CD4-positive, alpha-beta T cell treated with Interleukin-21 for 1 hour (primary cell): ENCODE measurements around the gene HTR5A.
A peak's percentile ranks its signal among the peaks of the same experiment; 100 is the strongest.
"Not testable (repeated sequence)": the region's sequence is repeated elsewhere in the genome, so short reads cannot be mapped to it uniquely, and the experiment has no call there.

Experiments
- DNase-seq: peaks from one replicate; pipeline ENCODE4 v3.0.0-alpha.2; 2020

The HTR5A gene

DNA sequence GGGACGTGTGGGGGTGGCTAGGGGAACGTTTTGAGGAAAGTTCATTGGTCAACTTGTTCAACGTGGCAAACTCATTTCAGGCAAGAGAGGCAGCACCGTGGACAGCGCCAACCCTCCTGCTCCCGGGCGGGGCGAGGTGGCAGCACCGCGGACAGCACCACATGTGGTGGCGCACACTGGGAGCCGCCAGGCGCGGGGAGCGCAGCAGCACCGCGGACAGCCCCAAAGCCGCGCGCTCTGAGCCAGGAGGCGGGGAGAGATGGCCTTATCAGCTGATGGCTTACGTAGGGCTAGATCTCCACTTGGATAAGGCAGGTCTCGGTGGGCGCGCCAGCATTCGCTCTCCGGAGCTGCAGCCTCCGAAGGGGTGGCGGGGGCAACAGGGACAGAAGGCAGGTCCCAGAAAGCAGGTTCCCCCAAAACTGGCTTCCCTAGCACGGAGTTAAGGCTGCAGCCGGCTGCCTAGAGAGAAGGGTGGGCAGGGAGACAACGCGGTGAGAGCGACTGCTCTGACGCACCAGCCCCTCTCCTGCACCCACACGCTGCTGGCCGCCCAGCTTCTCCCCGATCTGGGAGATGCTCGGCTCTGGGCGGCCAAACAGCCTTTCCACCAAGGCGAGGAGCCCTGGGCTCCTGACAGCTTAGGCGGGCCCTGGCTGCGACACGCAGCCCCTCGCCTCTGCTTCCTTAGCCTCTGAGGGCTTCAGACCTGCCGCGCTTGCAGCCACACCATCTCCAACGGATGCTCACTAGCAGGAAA, at the start of gene HTR5A:
TSS of gene HTR5A (plus strand) at position 333 of the 760 bp plus-strand sequence. CDS start 576 bp downstream, outside the sequence.
- peak; percentile 76 for DNase-seq

GRCh38 chr7:155020996-155021395, 49.1 kb upstream of the HTR5A start:
- DNase-seq, result no peak

DNA sequence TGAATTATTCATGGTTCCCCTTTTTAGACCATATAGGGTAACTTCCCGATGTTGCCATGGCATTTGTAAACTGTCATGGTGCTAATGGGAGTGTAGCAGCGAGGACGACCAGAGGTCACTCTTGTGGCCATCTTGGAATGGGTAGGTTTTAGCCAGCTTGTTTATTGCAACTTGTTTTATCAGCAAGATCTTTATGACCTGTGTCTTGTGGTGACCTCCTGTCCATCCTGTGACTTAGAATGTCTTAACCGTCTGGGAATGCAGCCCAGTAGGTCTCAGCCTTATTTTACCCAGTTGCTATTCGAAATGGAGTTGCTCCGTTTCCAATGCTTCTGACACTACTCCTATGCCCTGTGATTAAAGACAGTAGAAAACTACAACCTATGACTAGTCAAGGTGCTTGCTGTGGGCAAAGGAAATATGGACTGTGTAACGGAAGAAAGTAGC, 48.4 kb upstream of the HTR5A start:
- no peak for DNase-seq

DNA sequence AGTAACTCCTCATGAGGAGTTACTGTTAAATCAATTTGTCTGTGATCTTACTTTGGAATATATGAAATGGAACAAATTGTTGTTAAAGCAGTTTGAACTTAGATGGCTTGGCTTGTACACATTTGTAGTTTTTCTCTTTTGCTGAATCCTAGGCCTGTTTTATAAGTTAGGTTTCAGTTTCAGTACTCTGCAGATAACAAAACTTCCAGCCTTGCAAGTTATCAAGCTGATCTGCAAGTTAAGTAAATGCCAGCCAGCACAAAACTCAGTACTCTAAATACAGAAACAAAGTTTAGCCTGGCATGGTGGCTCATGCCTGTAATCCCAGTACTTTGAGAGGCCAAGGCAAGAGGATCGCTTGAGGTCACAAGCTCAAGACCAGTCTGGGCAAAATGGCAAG, 42.2 kb upstream of the HTR5A start:
- DNase-seq, result no peak

GRCh38 chr7:155032978-155033377, 37.1 kb upstream of the HTR5A start:
- DNase-seq, result no peak

GRCh38 chr7:155034495-155034894, 35.6 kb upstream of the HTR5A start:
- not testable (repeated sequence) for DNase-seq

- DNase-seq, result no peak
Measured at GRCh38 chr7:155038335-155038734, 31.8 kb upstream of the HTR5A start.

GRCh38 chr7:155043756-155044155, 26.4 kb upstream of the HTR5A start:
- no peak for DNase-seq

DNA sequence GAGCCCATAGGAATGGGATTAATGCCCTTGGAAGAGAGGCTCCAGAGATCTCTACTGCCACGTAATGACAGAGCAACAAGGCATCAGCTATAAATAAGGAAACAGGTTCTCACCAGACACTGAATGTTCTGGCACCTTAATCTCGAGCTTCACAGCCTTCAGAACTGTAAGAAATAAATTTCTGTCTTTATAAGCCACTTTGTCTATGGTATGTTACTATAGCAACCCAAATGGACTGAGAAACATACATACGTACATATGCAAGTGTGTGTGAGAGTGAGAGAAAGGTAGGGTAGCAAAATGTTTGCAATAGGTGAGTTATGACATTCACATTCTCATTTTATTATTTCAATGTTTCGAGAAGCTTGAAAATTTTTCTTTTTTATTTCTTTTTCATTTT, 22.1 kb upstream of the HTR5A start:
- no peak for DNase-seq

DNA sequence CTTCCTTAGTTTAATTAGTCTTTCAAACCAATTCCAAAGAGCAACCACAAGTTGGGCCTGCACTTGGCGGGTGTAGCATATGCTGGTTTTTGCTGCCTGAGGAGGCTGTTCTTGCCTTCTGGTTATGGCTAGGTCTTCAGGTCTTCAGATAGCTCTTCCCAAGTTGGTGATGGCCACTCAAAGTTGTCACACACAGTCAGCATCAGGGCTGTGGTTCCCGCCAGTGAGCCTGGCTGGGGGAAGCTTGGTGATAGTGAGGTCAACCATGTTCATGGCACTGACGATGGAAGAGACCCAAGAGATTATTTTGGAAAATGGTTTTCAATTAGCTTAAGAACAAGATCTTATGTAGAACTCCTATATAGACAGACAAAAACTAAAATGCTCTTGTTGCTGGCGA, 18.8 kb upstream of the HTR5A start:
- no peak for DNase-seq

- no peak for DNase-seq
Measured at GRCh38 chr7:155053002-155053401, 17.1 kb upstream of the HTR5A start.

- no peak for DNase-seq
Measured at GRCh38 chr7:155054761-155055160, 15.4 kb upstream of the HTR5A start.

- DNase-seq, result no peak
Measured at GRCh38 chr7:155057076-155057475, 13.0 kb upstream of the HTR5A start.

DNA sequence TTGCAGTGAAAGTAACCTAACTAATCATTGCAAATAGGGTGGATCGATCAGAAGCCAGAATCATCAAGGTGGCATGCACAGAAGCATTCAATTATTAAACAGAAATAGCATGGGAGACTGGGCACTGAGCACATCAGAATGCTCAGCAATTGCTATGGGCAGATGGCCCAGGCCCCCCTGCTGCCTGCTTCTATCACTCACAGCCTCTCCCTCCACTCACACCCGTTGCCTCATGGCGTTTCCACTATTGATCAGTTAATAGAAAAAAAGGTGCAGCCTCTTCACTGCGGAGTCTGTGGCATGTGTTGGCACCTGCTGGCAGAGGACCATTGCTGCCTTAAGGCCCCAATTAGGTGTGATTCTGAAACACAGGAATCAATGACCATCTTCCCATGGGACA, 11.2 kb upstream of the HTR5A start:
- DNase-seq, result no peak

GRCh38 chr7:155059703-155060102, 10.4 kb upstream of the HTR5A start:
- DNase-seq, result no peak

DNA sequence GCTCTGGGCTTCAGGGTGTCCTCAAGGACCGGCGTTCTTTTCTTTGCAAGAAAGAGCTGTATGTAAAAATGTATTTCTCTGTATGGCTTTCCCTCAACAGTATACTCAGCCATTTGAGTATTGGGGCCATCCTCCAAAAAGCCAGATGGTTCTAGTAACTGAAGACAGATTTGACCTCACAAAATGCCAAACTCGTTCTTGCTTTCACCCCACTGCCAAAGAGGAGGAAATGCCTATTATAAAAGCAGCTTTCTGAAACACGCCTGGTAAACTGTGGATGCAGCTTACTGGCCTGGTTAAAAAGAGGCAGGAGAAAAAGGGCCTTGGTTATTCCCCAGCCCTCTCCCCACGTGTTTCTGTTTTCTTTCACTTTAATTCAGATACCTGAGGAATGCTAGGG, 7.7 kb upstream of the HTR5A start:
- no peak for DNase-seq

DNA sequence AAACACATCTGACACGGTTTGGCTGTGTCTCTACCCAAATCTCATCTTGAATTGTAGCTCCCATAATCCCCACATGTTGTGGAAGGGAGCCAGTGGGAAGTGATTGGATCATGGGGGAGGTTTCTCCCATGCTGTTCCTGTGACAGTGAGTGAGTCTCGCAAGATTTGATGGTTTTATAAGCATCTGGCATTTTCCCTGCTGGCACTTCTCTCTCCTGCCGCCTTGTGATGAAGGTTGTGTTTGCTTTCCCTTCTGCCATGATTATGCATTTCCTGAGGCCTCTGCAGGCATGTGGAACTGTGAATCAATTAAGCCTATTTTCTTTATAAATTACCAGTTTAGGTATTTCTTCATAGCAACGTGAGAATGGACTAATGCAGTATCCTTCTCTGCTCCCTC, 5.9 kb upstream of the HTR5A start:
- no peak for DNase-seq

- no peak for DNase-seq
Measured at GRCh38 chr7:155066417-155066950, 3.6 kb upstream of the HTR5A start.

DNA sequence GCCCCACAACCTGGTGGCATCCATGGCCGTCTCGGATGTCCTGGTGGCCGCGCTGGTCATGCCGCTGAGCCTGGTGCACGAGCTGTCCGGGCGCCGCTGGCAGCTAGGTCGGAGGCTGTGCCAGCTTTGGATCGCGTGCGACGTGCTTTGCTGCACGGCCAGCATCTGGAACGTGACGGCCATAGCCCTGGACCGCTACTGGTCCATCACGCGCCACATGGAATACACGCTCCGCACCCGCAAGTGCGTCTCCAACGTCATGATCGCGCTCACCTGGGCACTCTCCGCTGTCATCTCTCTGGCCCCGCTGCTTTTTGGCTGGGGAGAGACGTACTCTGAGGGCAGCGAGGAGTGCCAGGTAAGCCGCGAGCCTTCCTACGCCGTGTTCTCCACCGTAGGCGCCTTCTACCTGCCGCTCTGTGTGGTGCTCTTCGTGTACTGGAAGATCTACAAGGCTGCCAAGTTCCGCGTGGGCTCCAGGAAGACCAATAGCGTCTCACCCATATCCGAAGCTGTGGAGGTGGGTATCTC, 1.1 kb downstream of the HTR5A start:
- DNase-seq, result no peak

DNA sequence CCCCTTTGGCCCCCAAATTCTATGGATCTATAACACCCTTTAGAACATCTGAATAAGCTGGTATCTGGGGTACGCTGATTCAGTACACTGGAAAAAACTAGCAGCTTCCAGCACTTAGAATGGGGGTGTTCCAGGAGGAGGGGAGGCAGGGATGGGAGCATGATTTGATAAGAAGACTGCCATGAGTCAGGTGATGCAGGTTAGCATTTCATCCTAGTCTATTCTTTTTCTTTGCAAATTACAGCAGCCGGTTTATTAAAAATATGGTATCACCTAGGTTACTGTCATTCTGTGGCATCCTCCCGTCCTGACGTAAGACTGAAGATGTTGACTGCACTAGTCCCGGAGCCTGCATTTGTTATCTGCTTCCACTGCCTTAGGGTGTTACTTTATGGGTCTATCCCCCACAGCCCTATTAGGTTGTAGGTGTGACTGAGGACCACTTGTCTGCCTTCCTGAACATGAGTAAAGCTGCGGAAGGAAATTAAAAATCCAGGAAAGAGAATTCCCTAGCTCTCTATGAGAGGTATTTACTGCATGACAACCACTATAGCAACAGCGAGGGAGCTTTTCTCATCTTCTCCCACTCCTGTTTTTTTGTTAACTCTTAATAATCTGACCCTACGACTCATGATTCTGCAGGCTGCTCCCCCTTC, 1.9 kb downstream of the HTR5A start:
- no peak for DNase-seq

DNA sequence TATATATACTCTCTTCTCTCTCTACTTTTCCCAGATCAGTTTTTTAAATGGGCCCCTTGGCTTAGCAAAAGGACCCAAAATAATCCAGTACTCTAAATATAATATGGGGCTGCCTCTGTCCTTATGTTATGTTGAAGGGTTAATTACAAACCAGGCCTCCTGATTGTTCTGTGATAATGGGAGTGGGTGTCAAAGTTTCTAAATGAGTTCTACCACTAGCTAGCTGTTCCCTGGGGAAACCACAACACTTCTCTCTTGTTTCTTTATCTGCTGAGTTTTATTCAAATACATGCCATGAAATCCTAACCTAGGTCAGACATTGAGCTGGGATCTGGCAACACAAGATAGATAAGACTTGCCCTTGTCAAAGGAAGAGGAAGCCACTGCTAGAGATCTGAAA, 3.8 kb downstream of the HTR5A start:
- no peak for DNase-seq

- DNase-seq, result no peak
Measured at GRCh38 chr7:155084021-155084420, 13.9 kb downstream of the HTR5A start.

DNA sequence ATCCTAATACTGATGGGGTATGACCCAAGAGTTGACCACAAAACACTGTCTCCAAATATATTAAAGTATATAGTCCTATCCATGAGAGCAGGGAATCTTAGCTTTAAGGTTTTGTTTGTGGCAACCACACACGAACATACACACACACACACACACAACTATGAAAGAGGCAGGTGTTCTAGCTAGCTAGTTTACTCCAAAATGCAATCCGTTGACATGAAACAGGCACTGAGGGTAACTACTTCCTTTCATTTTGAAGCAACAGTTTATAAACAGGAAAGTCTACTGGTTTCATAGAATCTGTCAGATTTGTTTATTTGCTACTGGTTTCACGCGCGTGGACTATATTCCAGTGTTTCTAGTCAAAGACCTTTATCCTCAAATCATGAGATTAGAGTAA, 14.8 kb downstream of the HTR5A start:
- DNase-seq, result no peak

DNA sequence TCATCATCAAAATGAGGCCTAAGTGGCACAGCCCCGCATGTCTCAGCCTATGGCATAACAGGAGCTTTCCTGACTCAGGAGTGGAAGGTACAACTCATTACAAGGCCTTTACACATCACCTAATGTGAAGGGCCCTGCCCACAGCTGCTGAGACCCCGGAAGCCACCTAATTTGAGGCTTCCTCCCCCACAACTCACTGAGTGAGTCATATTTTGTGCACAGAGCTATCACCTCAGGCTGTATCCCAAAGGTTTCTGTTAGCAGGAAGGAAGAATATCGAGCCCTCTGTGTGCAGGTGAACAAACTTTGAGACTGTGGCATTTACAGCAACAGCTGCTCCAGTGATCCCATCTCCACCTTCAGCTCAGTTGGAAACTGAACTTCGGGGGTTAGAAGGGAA, 20.6 kb downstream of the HTR5A start:
- no peak for DNase-seq
